OCI-LY7 (cell line): ENCODE data around the gene RNU2-1.

Source experiments
- CTCF ChIP-seq: fragments of 200-600 bp; sonication (generic); conservative IDR thresholded peaks from 2 replicates; pipeline ENCODE4 v1.5.1; 2014; ENCODE audit warnings: mild to moderate bottlenecking, antibody characterized with exemption, low read length, moderate library complexity, mixed read lengths
- EZH2phosphoT487 ChIP-seq: fragments of 200-600 bp; sonication (generic); IDR thresholded peaks from 2 replicates; pipeline ENCODE4 v1.6.1; 2018; ENCODE audit warnings: low read depth, borderline replicate concordance, mild to moderate bottlenecking, mixed run types, antibody characterized with exemption, low read length, moderate library complexity, mixed read lengths

- TF ChIP-seq CTCF (no peak), EZH2phosphoT487 (no peak)
These were observed 17.4 kb downstream of the RNU2-1 start for GRCh38 chr17:43216369-43216761.
